ENCODE data around the gene GMPPB. TPM values are rescaled to one million over a fixed set of nuclear protein-coding genes. Genes with fewer than 3 reads are reported as not detected.
A peak's percentile ranks its signal among the peaks of the same experiment; 100 is the strongest.

Gene GMPPB
- total and polyA plus RNA-seq, 2 donors from 2014 or later: 25.0 to 37.4 TPM

DNA sequence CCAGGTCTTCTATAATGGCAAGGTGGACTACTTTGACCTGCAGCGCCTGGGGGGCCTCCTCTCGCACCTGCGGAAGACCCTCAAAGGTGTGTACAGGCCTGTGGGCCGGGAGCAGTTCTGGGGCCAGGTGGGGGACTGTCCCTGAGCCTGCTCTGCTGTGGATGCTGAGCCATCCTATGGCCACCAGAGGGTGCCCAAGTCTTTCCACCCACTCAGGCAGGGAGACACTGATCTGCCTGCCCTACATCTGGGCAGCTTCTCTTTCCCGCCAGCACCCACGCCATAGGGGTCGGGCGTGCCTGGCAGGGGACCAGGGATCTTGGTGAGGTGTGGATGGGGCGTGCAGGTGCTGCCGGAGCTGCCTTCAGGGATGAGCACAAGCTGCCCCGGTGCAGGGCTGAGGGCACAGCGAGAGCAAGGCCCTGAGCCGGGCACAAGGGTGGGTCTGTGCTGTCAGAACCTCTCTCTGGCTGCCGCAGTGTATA, 20.3 kb downstream of the GMPPB start:
- DNase-seq: peak in 4 of 5 donors; percentile 61 to 81 (median 74)
- FAIRE-seq: no peak
- intact Hi-C loops (cut with DNase I): no loop called here
- Histone ChIP-seq H3K36me3 (ENCODE audit: control insufficient read depth in 2 of 3, insufficient read depth in 3 of 3, low read length in 3 of 3) (peaks cover 0 to 24% (median 17%) of the 10 kb centered on the region in 3 donors), H3K9ac (ENCODE audit: low read length in 3 of 3) (no peak overlapping the region), H3K27ac (ENCODE audit: low read depth in 2 of 2, low read length in 2 of 2) (no peak overlapping the region), H3K4me3 (ENCODE audit: low read length in 3 of 3) (no peak overlapping the region), H3K27me3 (ENCODE audit: control insufficient read depth, insufficient read depth, low read length) (no peaks in the 10 kb centered on the region), H3K9me3 (ENCODE audit: control insufficient read depth in 2 of 3, insufficient read depth in 1 of 3, low read length in 3 of 3) (no peaks in the 10 kb centered on the region), H3K4me1 (ENCODE audit: control insufficient read depth in 2 of 3, insufficient read depth in 2 of 3, low read depth in 1 of 3, low read length in 3 of 3) (no peaks in the 10 kb centered on the region)
- TF ChIP-seq CTCF (IDR thresholded peaks at IDR 0.05; ENCODE audit: borderline replicate concordance, extremely low read depth, insufficient read depth): peak; percentile 64

GRCh38 chr3:49702672-49703071, 21.1 kb downstream of the GMPPB start:
- Histone ChIP-seq H3K27ac (ENCODE audit: low read depth in 2 of 2, low read length in 2 of 2) (no peak overlapping the region), H3K36me3 (ENCODE audit: control insufficient read depth in 2 of 3, insufficient read depth in 3 of 3, low read length in 3 of 3) (peaks cover 0 to 27% (median 22%) of the 10 kb centered on the region in 3 donors), H3K9me3 (ENCODE audit: control insufficient read depth in 2 of 3, insufficient read depth in 1 of 3, low read length in 3 of 3) (no peaks in the 10 kb centered on the region), H3K9ac (ENCODE audit: low read length in 3 of 3) (no peak overlapping the region), H3K4me3 (ENCODE audit: low read length in 3 of 3) (no peak overlapping the region), H3K4me1 (ENCODE audit: control insufficient read depth in 2 of 3, insufficient read depth in 2 of 3, low read depth in 1 of 3, low read length in 3 of 3) (no peaks in the 10 kb centered on the region), H3K27me3 (ENCODE audit: control insufficient read depth, insufficient read depth, low read length) (no peaks in the 10 kb centered on the region)
- FAIRE-seq (no peak), DNase-seq (no peak)
- no peak for TF ChIP-seq CTCF (IDR thresholded peaks at IDR 0.05; ENCODE audit: borderline replicate concordance, extremely low read depth, insufficient read depth)
- intact Hi-C loops (cut with DNase I): no loop called here

GRCh38 chr3:49701388-49702077, 22.2 kb downstream of the GMPPB start:
- no peak for FAIRE-seq
- H3K4me3 ChIP-seq (ENCODE audit: low read length in 3 of 3): no peak overlapping the region
- H3K9ac ChIP-seq (ENCODE audit: low read length in 3 of 3): no peak overlapping the region
- peak; percentile 26 for TF ChIP-seq CTCF (IDR thresholded peaks at IDR 0.05; ENCODE audit: borderline replicate concordance, extremely low read depth, insufficient read depth)
- no peak overlapping the region for H3K27ac ChIP-seq (ENCODE audit: low read depth in 2 of 2, low read length in 2 of 2)
- no peaks in the 10 kb centered on the region for H3K9me3 ChIP-seq (ENCODE audit: control insufficient read depth in 2 of 3, insufficient read depth in 1 of 3, low read length in 3 of 3)
- H3K27me3 ChIP-seq (ENCODE audit: control insufficient read depth, insufficient read depth, low read length): no peaks in the 10 kb centered on the region
- no peaks in the 10 kb centered on the region for H3K4me1 ChIP-seq (ENCODE audit: control insufficient read depth in 2 of 3, insufficient read depth in 2 of 3, low read depth in 1 of 3, low read length in 3 of 3)
- peak in 1 of 5 donors; percentile 71 for DNase-seq
- peaks cover 0 to 22% (median 20%) of the 10 kb centered on the region in 3 donors for H3K36me3 ChIP-seq (ENCODE audit: control insufficient read depth in 2 of 3, insufficient read depth in 3 of 3, low read length in 3 of 3)
- intact Hi-C loops (cut with DNase I): no loop called here
